SK-N-SH treated with all-trans-retinoic acid at 6 μM for 48 hours (cell line): ENCODE results near the gene SUDS3.

ENCODE experiments used
- ATAC-seq: fragments of 200-7000 bp; cut with Tn5 transposase; 3 replicates; pipeline ENCODE4 v1.9.1; 2020; ENCODE audit warnings: mild to moderate bottlenecking, moderate library complexity
- ARNTL ChIP-seq: fragments of 450-650 bp; formaldehyde crosslinking; IDR thresholded peaks from 2 replicates; pipeline ENCODE4 v1.5.0; 2020; ENCODE audit warnings: low read depth, mild to moderate bottlenecking, moderate library complexity, borderline replicate concordance
- BACH2 ChIP-seq: fragments of 250-450 bp; sonication (Bioruptor Pico); IDR thresholded peaks from 2 replicates; pipeline ENCODE4 v1.9.0; 2021; ENCODE audit warnings: mild to moderate bottlenecking, borderline replicate concordance
- CSDC2 ChIP-seq: fragments of 250-450 bp; sonication (Bioruptor Pico); IDR thresholded peaks from 2 replicates; pipeline ENCODE4 v1.5.0; 2020; ENCODE audit warnings: mild to moderate bottlenecking, moderate library complexity
- ESRRG ChIP-seq: fragments of 250-450 bp; sonication (Bioruptor Pico); IDR thresholded peaks from 2 replicates; pipeline ENCODE4 v1.6.1; 2021; ENCODE audit warnings: mild to moderate bottlenecking
- GLIS3 ChIP-seq: fragments of 250-450 bp; sonication (Bioruptor Pico); IDR thresholded peaks from 2 replicates; pipeline ENCODE4 v1.5.0; 2020; ENCODE audit warnings: mild to moderate bottlenecking, moderate library complexity
- ISL1 ChIP-seq: fragments of 250-450 bp; sonication (Bioruptor Pico); IDR thresholded peaks from 2 replicates; pipeline ENCODE4 v2.1.2; 2022; ENCODE audit warnings: mild to moderate bottlenecking, moderate library complexity
- OSR1 ChIP-seq: fragments of 250-450 bp; sonication (Bioruptor Pico); IDR thresholded peaks from 2 replicates; pipeline ENCODE4 v1.8.0; 2022; ENCODE audit warnings: moderate library complexity, mild to moderate bottlenecking, inconsistent platforms
- PPARA ChIP-seq: fragments of 250-450 bp; sonication (Bioruptor Pico); IDR thresholded peaks from 2 replicates; pipeline ENCODE4 v1.5.0; 2020; ENCODE audit warnings: mild to moderate bottlenecking, borderline replicate concordance
- RARB ChIP-seq: fragments of 250-450 bp; sonication (Bioruptor Pico); IDR thresholded peaks from 2 replicates; pipeline ENCODE4 v1.8.0; 2021; ENCODE audit warnings: mild to moderate bottlenecking, moderate library complexity
- SNAI2 ChIP-seq: fragments of 250-450 bp; sonication (Bioruptor Pico); IDR thresholded peaks from 2 replicates; pipeline ENCODE4 v1.5.0; 2020; ENCODE audit warnings: mild to moderate bottlenecking, moderate library complexity
- TCF4 ChIP-seq: fragments of 250-450 bp; sonication (Bioruptor Pico); IDR thresholded peaks from 2 replicates; pipeline ENCODE4 v1.8.0; 2021; ENCODE audit warnings: mild to moderate bottlenecking, moderate library complexity, borderline replicate concordance
- TOX ChIP-seq: fragments of 250-450 bp; sonication (Bioruptor Pico); IDR thresholded peaks from 2 replicates; pipeline ENCODE4 v1.8.0; 2021; ENCODE audit warnings: mild to moderate bottlenecking, moderate library complexity, borderline replicate concordance
- ZC3H10 ChIP-seq: fragments of 250-450 bp; sonication (Bioruptor Pico); IDR thresholded peaks from 2 replicates; pipeline ENCODE4 v1.5.1; 2021; ENCODE audit warnings: mild to moderate bottlenecking, moderate library complexity
- ZFP3 ChIP-seq: fragments of 250-450 bp; sonication (Bioruptor Pico); IDR thresholded peaks from 2 replicates; pipeline ENCODE4 v1.5.0; 2020; ENCODE audit warnings: mild to moderate bottlenecking, moderate library complexity
- ZFP30 ChIP-seq: fragments of 450-650 bp; formaldehyde crosslinking; IDR thresholded peaks from 2 replicates; pipeline ENCODE4 v1.5.0; 2022; ENCODE audit warnings: mild to moderate bottlenecking, moderate library complexity
- ZNF70 ChIP-seq: fragments of 450-650 bp; formaldehyde crosslinking; IDR thresholded peaks from 2 replicates; pipeline ENCODE4 v1.5.0; 2020; ENCODE audit warnings: mild to moderate bottlenecking, moderate library complexity
- ZNF8 ChIP-seq: fragments of 450-650 bp; formaldehyde crosslinking; IDR thresholded peaks from 2 replicates; pipeline ENCODE4 v1.5.0; 2020; ENCODE audit warnings: mild to moderate bottlenecking, moderate library complexity
- TF ChIP-seq, protein P1 (sequence below): fragments of 250-450 bp; sonication (Bioruptor Pico); IDR thresholded peaks from 2 replicates; pipeline ENCODE4 v1.8.0; 2020; ENCODE audit warnings: mild to moderate bottlenecking, moderate library complexity, borderline replicate concordance
- TF ChIP-seq, protein P2 (sequence below): fragments of 250-450 bp; sonication (Bioruptor Pico); IDR thresholded peaks from 2 replicates; pipeline ENCODE4 v1.5.1; 2021; ENCODE audit warnings: mild to moderate bottlenecking, moderate library complexity
- TF ChIP-seq, protein P3 (sequence below): fragments of 250-450 bp; sonication (Bioruptor Pico); IDR thresholded peaks from 2 replicates; pipeline ENCODE4 v1.5.1; 2020; ENCODE audit warnings: low read depth, mild to moderate bottlenecking, moderate library complexity
- TF ChIP-seq, protein P4 (sequence below): fragments of 250-450 bp; sonication (Bioruptor Pico); IDR thresholded peaks from 2 replicates; pipeline ENCODE4 v1.8.0; 2021; ENCODE audit warnings: low read depth, mild to moderate bottlenecking, moderate library complexity, borderline replicate concordance
- TF ChIP-seq, protein P5 (sequence below): fragments of 250-450 bp; sonication (Bioruptor Pico); IDR thresholded peaks from 2 replicates; pipeline ENCODE4 v1.5.0; 2020; ENCODE audit warnings: mild to moderate bottlenecking, moderate library complexity

SUDS3 gene

DNA sequence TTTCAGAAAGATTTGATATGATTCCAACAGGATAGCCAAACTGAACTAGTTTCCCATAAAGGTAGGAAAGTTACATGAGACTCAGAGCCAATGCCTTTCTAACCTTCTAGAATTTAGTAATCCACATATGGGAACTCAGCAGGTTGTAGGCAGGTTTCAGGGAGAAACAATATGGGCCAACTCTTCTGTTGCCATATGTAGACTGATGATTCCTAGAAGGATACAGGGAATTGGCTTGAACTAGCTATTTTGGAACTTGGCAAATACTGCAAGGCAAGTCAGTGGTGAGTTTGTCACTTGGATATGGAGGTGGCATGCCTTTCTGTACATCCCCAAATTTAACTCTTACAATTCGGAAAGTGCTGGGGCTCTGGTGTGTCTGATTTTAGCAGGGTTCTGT lies 15.5 kb downstream of the SUDS3 start:
- ATAC-seq = no peak
- TF ChIP-seq, protein P1, sequence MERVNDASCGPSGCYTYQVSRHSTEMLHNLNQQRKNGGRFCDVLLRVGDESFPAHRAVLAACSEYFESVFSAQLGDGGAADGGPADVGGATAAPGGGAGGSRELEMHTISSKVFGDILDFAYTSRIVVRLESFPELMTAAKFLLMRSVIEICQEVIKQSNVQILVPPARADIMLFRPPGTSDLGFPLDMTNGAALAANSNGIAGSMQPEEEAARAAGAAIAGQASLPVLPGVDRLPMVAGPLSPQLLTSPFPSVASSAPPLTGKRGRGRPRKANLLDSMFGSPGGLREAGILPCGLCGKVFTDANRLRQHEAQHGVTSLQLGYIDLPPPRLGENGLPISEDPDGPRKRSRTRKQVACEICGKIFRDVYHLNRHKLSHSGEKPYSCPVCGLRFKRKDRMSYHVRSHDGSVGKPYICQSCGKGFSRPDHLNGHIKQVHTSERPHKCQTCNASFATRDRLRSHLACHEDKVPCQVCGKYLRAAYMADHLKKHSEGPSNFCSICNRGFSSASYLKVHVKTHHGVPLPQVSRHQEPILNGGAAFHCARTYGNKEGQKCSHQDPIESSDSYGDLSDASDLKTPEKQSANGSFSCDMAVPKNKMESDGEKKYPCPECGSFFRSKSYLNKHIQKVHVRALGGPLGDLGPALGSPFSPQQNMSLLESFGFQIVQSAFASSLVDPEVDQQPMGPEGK (CRISPR knock-in tag) = no peak
- TF ChIP-seq ZNF70 (CRISPR knock-in tag) (no peak), BACH2 (CRISPR knock-in tag) (no peak), CSDC2 (no peak), OSR1 (CRISPR knock-in tag) (no peak), RARB (CRISPR knock-in tag) (no peak), ARNTL (CRISPR knock-in tag) (no peak), ZNF8 (no peak), GLIS3 (CRISPR knock-in tag) (no peak), ZFP30 (CRISPR knock-in tag) (no peak), ZFP3 (CRISPR knock-in tag) (no peak), ESRRG (CRISPR knock-in tag) (no peak), SNAI2 (CRISPR knock-in tag) (no peak), TOX (CRISPR knock-in tag) (no peak), ISL1 (CRISPR knock-in tag) (no peak)
- TF ChIP-seq, protein P2, sequence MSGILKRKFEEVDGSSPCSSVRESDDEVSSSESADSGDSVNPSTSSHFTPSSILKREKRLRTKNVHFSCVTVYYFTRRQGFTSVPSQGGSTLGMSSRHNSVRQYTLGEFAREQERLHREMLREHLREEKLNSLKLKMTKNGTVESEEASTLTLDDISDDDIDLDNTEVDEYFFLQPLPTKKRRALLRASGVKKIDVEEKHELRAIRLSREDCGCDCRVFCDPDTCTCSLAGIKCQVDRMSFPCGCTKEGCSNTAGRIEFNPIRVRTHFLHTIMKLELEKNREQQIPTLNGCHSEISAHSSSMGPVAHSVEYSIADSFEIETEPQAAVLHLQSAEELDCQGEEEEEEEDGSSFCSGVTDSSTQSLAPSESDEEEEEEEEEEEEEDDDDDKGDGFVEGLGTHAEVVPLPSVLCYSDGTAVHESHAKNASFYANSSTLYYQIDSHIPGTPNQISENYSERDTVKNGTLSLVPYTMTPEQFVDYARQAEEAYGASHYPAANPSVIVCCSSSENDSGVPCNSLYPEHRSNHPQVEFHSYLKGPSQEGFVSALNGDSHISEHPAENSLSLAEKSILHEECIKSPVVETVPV (CRISPR knock-in tag) = no peak
- TF ChIP-seq, protein P3, sequence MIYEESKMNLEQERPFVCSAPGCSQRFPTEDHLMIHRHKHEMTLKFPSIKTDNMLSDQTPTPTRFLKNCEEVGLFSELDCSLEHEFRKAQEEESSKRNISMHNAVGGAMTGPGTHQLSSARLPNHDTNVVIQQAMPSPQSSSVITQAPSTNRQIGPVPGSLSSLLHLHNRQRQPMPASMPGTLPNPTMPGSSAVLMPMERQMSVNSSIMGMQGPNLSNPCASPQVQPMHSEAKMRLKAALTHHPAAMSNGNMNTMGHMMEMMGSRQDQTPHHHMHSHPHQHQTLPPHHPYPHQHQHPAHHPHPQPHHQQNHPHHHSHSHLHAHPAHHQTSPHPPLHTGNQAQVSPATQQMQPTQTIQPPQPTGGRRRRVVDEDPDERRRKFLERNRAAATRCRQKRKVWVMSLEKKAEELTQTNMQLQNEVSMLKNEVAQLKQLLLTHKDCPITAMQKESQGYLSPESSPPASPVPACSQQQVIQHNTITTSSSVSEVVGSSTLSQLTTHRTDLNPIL (CRISPR knock-in tag) = no peak
- TF ChIP-seq, protein P4, sequence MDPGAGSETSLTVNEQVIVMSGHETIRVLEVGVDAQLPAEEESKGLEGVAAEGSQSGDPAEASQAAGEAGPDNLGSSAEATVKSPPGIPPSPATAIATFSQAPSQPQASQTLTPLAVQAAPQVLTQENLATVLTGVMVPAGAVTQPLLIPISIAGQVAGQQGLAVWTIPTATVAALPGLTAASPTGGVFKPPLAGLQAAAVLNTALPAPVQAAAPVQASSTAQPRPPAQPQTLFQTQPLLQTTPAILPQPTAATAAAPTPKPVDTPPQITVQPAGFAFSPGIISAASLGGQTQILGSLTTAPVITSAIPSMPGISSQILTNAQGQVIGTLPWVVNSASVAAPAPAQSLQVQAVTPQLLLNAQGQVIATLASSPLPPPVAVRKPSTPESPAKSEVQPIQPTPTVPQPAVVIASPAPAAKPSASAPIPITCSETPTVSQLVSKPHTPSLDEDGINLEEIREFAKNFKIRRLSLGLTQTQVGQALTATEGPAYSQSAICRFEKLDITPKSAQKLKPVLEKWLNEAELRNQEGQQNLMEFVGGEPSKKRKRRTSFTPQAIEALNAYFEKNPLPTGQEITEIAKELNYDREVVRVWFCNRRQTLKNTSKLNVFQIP (CRISPR knock-in tag) = no peak
- TF ChIP-seq, protein P5, sequence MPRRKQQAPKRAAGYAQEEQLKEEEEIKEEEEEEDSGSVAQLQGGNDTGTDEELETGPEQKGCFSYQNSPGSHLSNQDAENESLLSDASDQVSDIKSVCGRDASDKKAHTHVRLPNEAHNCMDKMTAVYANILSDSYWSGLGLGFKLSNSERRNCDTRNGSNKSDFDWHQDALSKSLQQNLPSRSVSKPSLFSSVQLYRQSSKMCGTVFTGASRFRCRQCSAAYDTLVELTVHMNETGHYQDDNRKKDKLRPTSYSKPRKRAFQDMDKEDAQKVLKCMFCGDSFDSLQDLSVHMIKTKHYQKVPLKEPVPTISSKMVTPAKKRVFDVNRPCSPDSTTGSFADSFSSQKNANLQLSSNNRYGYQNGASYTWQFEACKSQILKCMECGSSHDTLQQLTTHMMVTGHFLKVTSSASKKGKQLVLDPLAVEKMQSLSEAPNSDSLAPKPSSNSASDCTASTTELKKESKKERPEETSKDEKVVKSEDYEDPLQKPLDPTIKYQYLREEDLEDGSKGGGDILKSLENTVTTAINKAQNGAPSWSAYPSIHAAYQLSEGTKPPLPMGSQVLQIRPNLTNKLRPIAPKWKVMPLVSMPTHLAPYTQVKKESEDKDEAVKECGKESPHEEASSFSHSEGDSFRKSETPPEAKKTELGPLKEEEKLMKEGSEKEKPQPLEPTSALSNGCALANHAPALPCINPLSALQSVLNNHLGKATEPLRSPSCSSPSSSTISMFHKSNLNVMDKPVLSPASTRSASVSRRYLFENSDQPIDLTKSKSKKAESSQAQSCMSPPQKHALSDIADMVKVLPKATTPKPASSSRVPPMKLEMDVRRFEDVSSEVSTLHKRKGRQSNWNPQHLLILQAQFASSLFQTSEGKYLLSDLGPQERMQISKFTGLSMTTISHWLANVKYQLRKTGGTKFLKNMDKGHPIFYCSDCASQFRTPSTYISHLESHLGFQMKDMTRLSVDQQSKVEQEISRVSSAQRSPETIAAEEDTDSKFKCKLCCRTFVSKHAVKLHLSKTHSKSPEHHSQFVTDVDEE = no peak

DNA sequence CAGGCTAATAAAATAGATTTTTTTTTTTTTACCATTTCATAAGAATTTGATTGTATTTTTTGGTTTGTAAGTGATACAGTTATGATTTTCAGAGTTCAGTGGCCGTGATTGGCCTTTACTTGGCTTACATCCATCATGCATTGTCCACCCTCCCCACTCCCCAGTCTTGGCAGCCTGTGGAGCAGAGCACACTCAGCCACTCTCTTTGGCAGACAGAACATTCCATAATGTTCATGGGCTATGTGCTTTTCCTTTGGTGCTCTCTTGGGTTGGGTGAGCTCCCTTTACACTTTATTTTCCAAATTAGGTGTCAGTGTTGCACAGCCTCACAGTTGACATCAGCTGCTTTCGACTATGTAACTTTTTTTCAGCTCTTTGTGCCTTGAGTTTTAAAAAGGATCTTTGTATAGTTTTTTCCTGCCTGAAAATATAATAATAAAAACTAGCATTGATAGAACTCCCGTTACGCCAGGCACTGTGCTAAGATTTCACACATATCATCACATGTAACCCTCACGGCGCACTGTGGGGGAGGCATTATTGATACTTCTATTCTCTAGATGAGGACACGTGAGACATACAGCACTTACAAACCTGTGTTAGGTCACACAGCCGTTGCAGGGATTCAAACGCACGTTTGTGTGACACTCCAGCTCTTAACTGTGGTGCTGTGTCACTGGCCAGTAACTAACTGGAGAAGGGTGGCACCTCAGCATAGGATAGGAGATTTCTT lies 21.5 kb downstream of the SUDS3 start:
- no peak for ATAC-seq
- TF ChIP-seq ESRRG (CRISPR knock-in tag) (no peak), ARNTL (CRISPR knock-in tag) (no peak), ISL1 (CRISPR knock-in tag) (no peak), TCF4 (CRISPR knock-in tag) (no peak), TOX (CRISPR knock-in tag) (no peak), ZNF70 (CRISPR knock-in tag) (no peak), SNAI2 (CRISPR knock-in tag) (no peak), PPARA (no peak), ZFP3 (CRISPR knock-in tag) (no peak), RARB (CRISPR knock-in tag) (no peak), ZC3H10 (CRISPR knock-in tag) (no peak), ZFP30 (CRISPR knock-in tag) (no peak)
- TF ChIP-seq, protein P4 (CRISPR knock-in tag) = no peak
- TF ChIP-seq, protein P3 (CRISPR knock-in tag) = no peak
